Activated T-cell treated with anti-CD3 and anti-CD28 coated beads for 1 hour (primary cell): ENCODE measurements around the gene STK31.
"Not testable (repeated sequence)": the region's sequence is repeated elsewhere in the genome, so short reads cannot be mapped to it uniquely, and the experiment has no call there.

Experiments
- DNase-seq: peaks from one replicate; pipeline ENCODE4 v3.0.0-alpha.2; 2020; ENCODE audit warnings: low read depth

The STK31 gene

GRCh38 chr7:23791721-23792120 lies 81.7 kb downstream of the STK31 start:
- no peak for DNase-seq

GRCh38 chr7:23802720-23803397 lies 92.8 kb downstream of the STK31 start:
- DNase-seq = no peak

GRCh38 chr7:23804707-23805106 lies 94.7 kb downstream of the STK31 start:
- no peak for DNase-seq

DNA sequence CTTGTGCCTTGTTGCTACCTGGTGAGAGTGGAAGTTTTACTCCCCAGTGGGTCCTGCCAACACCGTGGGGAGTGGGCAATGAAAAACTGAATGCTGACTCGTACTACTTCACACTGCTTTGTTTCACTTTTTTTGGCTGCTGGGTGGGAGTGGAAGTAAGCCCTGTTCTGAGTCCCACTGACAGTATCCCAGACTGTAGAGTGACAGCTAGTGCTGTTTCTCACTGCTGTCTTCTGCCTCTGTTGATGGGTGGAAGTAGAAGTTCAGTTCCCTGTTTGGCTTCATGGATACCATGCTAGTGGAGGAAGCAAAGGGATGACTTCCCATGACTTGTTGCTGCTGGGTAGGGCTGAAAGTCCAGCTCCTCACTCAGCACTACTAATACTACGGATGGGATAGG lies 98.4 kb downstream of the STK31 start:
- no peak for DNase-seq

DNA sequence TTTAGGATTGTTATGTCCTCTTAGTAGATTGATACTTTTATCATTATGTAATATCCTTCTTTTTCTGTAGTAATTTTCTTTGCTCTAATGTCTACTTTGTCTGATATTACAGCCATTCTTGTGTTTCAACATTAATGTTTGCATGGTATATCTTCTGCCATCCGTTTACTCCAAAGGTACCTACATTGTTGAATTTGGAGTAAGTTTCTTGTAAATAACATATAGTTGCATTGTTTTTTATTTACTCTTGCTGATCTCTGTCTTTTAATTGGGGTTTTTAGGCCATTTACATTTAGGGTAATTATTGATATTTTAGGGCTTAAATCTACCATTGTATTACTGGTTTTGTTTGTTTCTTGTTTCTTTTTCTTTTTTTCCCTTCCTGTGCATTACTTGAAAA lies 100.1 kb downstream of the STK31 start:
- no peak for DNase-seq

DNA sequence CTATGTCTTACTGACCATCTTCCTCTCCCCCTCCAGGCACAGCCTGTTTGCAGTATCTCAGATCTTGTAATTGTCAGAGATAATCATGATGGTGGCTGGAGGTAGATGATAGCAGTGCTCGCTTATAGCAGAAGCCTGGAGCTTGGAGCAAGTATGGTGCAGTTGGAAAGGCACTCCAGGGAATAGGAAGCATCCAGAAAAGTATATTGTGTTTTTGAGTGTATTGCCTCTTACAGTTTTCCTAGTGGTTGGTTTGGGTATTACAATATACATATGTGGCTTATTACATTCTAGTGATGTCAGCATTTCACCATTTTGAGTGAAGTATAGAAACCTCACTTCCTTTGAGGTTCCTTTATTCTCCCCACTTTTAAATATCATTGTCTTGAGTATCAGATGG lies 101.5 kb downstream of the STK31 start:
- DNase-seq = no peak

DNA sequence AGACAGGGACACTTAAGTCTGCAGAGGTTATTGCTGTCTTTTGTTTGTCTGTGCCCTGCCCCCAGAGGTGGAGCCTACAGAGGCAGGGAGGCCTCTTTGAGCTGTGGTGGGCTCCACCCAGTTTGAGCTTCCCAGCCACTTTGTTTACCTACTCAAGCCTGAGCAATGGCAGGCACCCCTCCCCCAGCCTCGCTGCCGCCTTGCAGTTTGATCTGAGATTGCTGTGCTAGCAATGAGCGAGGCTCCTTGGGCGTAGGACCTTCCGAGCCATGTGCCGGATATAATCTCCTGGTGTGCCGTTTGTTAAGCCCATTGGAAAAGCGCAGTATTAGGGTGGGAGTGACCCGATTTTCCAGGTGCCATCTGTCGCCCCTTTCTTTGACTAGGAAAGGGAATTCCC lies 118.1 kb downstream of the STK31 start:
- not testable (repeated sequence) for DNase-seq

GRCh38 chr7:23832733-23833132 lies 122.7 kb downstream of the STK31 start:
- not testable (repeated sequence) for DNase-seq

DNA sequence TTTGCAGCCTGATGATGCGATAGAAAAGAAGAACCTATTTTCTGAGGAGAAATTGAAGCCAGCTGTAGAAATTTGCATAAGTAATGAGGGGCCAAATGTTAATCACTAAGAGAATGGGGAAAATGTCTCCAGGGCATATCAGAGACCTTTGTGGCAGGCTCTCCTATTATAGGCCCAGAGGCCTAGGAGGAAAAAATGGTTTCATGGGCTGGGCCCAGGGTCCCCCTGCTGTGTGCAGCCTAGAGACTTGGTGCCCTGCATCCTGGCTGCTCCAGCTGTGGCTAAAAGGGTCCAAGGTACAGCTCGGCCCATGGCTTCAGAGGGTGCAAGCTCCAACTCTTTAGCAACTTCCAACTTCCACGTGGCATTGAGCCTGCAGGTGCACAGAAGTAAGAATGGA lies 123.4 kb downstream of the STK31 start:
- no peak for DNase-seq

DNA sequence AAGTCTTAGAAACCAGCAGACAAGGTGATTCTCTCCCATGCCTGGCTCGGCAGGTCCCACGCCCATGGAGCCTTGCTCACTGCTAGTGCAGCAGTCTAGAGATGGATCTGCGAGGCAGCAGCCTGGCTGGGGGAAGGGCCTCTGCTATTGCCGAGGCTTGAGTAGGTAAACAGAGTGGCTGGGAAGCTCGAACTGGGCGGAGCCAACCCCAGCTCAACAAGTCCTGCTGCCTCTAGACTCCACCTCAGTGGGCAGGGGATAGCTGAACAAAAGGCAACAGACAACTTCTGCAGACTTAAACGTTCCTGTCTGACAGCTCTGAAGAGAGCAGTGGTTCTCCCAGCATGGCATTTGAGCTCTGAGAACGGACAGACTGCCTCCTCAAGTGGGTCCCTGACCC lies 134.8 kb downstream of the STK31 start:
- not testable (repeated sequence) for DNase-seq

GRCh38 chr7:23852135-23852534 lies 142.1 kb downstream of the STK31 start:
- DNase-seq = no peak

- no peak for DNase-seq
Measured at GRCh38 chr7:23852988-23853387, 143.0 kb downstream of the STK31 start.

GRCh38 chr7:23863209-23863787 lies 153.3 kb downstream of the STK31 start:
- no peak for DNase-seq

DNA sequence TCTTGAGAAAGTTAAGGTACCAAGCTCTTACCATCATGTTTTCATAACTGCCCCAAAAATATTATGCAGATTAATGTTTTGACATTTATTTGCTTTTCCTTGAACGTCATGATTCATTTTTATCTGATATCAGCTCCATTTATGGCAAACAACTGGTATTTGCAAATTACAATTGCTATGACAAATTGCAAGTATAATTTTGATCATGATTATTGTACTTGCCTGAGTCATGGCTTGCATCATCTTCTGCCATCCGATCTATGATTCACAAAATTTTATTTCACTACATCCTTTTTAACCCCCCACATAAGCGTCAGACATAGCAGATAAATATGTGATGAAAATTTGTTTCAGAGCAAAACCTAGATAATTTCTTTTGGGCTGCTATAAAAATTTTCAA lies 155.0 kb downstream of the STK31 start:
- no peak for DNase-seq

DNA sequence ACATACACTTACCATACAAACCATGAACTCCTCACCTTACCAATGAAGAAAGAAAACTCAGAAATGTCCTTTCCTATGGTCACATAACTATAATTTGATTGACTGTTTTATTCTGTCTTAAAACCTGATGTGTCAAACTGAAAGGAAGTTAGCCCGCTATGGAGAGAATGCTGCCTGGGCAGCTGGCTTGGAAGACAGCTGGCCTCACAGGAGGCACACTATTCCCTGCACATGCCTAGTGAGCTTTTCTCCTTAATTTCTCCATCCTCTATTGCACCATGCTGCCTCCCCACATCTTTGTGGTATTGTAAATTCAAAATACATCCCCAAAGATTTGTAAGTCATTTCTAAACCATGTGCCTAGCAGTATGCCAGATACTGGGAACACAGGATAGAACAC lies 163.3 kb downstream of the STK31 start:
- DNase-seq = no peak

DNA sequence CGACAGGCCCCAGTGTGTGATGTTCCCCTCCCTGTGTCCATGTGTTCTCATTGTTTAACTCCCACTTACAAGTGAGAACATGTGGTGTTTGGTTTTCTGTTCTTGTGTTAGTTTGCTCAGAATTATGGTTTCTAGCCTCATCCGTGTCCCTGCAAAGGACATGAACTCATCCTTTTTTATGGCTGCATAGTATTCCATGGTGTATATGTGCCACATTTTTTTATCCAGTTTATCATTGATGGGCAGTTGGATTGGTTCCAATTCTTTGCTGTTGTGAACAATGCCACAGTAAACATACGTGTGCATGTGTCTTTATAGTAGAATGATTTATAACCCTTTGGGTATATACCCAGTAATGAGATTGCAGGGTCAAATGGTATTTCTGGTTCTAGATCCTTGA lies 166.5 kb downstream of the STK31 start:
- not testable (repeated sequence) for DNase-seq
